GM23338 (cell line): ENCODE results near the gene HOTAIR. TPM values are rescaled to one million over a fixed set of nuclear protein-coding genes. Genes with fewer than 3 reads are reported as not detected.

Experiments used
- ATAC-seq: fragments of 200-7000 bp; cut with Tn5 transposase; 3 replicates; pipeline ENCODE4 v1.9.1; 2020
- DNase-seq: peaks from one replicate; pipeline ENCODE4 v3.0.0-alpha.2; 2015; ENCODE audit warnings: low spot score
- H2AFZ ChIP-seq: fragments of 200-600 bp; sonication (generic); 2 replicates; pipeline ENCODE4 v1.8.0; 2016; ENCODE audit warnings: antibody characterized with exemption, mild to moderate bottlenecking, moderate library complexity
- H3F3A ChIP-seq: fragments of 200-600 bp; sonication (generic); replicated peaks from 2 replicates; pipeline ENCODE4 v1.8.0; 2017; ENCODE audit warnings: antibody characterized with exemption, mixed run types, low read depth
- H3K27ac ChIP-seq: fragments of 200-600 bp; sonication (generic); 2 replicates; pipeline ENCODE4 v1.6.1; 2016; ENCODE audit warnings: low read depth
- H3K27me3 ChIP-seq: fragments of 200-600 bp; sonication (generic); 2 replicates; pipeline ENCODE4 v1.8.0; 2016; ENCODE audit warnings: mild to moderate bottlenecking, mixed run types, moderate library complexity; ENCODE audit not compliant: insufficient read depth
- H3K36me3 ChIP-seq: fragments of 200-600 bp; sonication (generic); 2 replicates; pipeline ENCODE4 v1.8.0; 2016; ENCODE audit warnings: mild to moderate bottlenecking; ENCODE audit not compliant: insufficient read depth
- H3K4me1 ChIP-seq: fragments of 200-600 bp; sonication (generic); 2 replicates; pipeline ENCODE4 v1.8.0; 2016; ENCODE audit warnings: mild to moderate bottlenecking, moderate library complexity; ENCODE audit not compliant: insufficient read depth
- H3K4me2 ChIP-seq: fragments of 200-600 bp; sonication (generic); 2 replicates; pipeline ENCODE4 v1.7.1; 2017; ENCODE audit warnings: mixed run types
- H3K4me3 ChIP-seq: fragments of 200-600 bp; sonication (generic); 2 replicates; pipeline ENCODE4 v1.6.1; 2016; ENCODE audit warnings: mixed run types
- H3K79me2 ChIP-seq: fragments of 200-600 bp; sonication (generic); replicated peaks from 2 replicates; pipeline ENCODE4 v1.8.0; 2017; ENCODE audit warnings: mild to moderate bottlenecking; ENCODE audit not compliant: insufficient read depth
- H3K9me2 ChIP-seq: fragments of 200-600 bp; sonication (generic); 2 replicates; pipeline ENCODE4 v1.8.0; 2017; ENCODE audit not compliant: insufficient read depth
- H4K20me1 ChIP-seq: fragments of 200-600 bp; sonication (generic); replicated peaks from 2 replicates; pipeline ENCODE4 v1.8.0; 2017; ENCODE audit warnings: mild to moderate bottlenecking; ENCODE audit not compliant: insufficient read depth
- H3K27ac Mint-ChIP-seq: 2 replicates; pipeline ENCODE4 v1.8.0; 2020; ENCODE audit warnings: inconsistent platforms, mild to moderate bottlenecking, moderate library complexity, mixed read lengths
- H3K27me3 Mint-ChIP-seq: 3 replicates; pipeline ENCODE4 v1.8.0; 2022; ENCODE audit warnings: low read depth, mild to moderate bottlenecking, moderate library complexity, mixed read lengths, inconsistent platforms; ENCODE audit not compliant: insufficient read depth, poor library complexity
- H3K36me3 Mint-ChIP-seq: 3 replicates; pipeline ENCODE4 v1.8.0; 2021; ENCODE audit warnings: low read depth, mild to moderate bottlenecking, inconsistent platforms, moderate library complexity, mixed read lengths
- H3K4me1 Mint-ChIP-seq: 3 replicates; pipeline ENCODE4 v1.8.0; 2020; ENCODE audit warnings: mild to moderate bottlenecking, inconsistent platforms, mixed read lengths
- H3K4me3 Mint-ChIP-seq: 3 replicates; pipeline ENCODE4 v1.8.0; 2021; ENCODE audit warnings: moderate library complexity, mild to moderate bottlenecking, inconsistent platforms, mixed read lengths
- H3K9me3 Mint-ChIP-seq: 3 replicates; pipeline ENCODE4 v1.8.0; 2020; ENCODE audit warnings: moderate library complexity, mild to moderate bottlenecking, inconsistent platforms, mixed read lengths
- CREB1 ChIP-seq: fragments of 250-450 bp; sonication (Bioruptor Pico); IDR thresholded peaks from 2 replicates; pipeline ENCODE4 v1.5.0; 2020; ENCODE audit warnings: low read depth, mild to moderate bottlenecking, moderate library complexity
- ETS1 ChIP-seq: IDR thresholded peaks from 2 replicates; pipeline ENCODE4 v1.6.1; 2016; ENCODE audit warnings: antibody characterized with exemption
- EZH2 ChIP-seq: fragments of 200-600 bp; sonication (generic); IDR thresholded peaks from one replicate; pipeline ENCODE4 v1.8.0; 2017; ENCODE audit warnings: antibody characterized with exemption, mild to moderate bottlenecking, low read depth; ENCODE audit not compliant: unreplicated experiment
- polyA plus RNA-seq: library from polyadenylated mRNA; unstranded; fragments of >200 nt; fragmentation: Nextera tagmentation; extraction: Ambion mirVana; gene quantifications from 2 replicates; pipeline ENCODE4 v1.2.1, GENCODE V29; 2016
- total RNA-seq: library from RNA; depleted of rRNA; stranded (reverse); fragments of >200 nt; shearing (Covaris generic); gene quantifications from 2 replicates; pipeline ENCODE4 v1.2.3, GENCODE V29; 2014
- TF ChIP-seq, protein P1 (sequence below): IDR thresholded peaks from one replicate; pipeline ENCODE4 v1.6.1; 2018; ENCODE audit warnings: antibody characterized with exemption; ENCODE audit not compliant: unreplicated experiment

HOTAIR gene
- total and polyA plus RNA-seq, 2 experiments from 2014 or later, result not detected

DNA sequence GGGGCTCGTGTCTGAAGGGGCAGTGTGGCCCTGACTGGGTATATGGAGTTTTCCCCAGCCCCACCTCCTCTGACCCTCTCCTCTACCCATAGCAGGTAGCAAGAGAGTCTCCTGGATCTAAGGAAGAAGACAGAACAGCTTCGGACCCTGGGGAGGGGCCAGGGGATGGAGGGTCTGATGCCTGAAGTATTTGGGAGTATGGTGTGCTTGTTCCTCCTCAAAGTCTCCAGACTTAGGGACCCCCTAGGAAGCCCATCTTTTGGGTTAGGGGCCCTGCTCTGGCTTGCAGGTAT, 33.5 kb upstream of the HOTAIR start:
- TF ChIP-seq EZH2, result peak; percentile 93
- TF ChIP-seq, protein P1, sequence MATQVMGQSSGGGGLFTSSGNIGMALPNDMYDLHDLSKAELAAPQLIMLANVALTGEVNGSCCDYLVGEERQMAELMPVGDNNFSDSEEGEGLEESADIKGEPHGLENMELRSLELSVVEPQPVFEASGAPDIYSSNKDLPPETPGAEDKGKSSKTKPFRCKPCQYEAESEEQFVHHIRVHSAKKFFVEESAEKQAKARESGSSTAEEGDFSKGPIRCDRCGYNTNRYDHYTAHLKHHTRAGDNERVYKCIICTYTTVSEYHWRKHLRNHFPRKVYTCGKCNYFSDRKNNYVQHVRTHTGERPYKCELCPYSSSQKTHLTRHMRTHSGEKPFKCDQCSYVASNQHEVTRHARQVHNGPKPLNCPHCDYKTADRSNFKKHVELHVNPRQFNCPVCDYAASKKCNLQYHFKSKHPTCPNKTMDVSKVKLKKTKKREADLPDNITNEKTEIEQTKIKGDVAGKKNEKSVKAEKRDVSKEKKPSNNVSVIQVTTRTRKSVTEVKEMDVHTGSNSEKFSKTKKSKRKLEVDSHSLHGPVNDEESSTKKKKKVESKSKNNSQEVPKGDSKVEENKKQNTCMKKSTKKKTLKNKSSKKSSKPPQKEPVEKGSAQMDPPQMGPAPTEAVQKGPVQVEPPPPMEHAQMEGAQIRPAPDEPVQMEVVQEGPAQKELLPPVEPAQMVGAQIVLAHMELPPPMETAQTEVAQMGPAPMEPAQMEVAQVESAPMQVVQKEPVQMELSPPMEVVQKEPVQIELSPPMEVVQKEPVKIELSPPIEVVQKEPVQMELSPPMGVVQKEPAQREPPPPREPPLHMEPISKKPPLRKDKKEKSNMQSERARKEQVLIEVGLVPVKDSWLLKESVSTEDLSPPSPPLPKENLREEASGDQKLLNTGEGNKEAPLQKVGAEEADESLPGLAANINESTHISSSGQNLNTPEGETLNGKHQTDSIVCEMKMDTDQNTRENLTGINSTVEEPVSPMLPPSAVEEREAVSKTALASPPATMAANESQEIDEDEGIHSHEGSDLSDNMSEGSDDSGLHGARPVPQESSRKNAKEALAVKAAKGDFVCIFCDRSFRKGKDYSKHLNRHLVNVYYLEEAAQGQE, result no peak
- no peak for TF ChIP-seq CREB1 (CRISPR knock-in tag)
- Histone ChIP-seq H2AFZ (no peak overlapping the region), H4K20me1 (peaks cover 24% of the 10 kb centered on the region), H3K9me2 (no peaks in the 10 kb centered on the region), H3K4me1 (peaks cover 31% of the 10 kb centered on the region), H3K36me3 (no peaks in the 10 kb centered on the region), H3F3A (peaks cover 25% of the 10 kb centered on the region), H3K4me2 (no peak overlapping the region), H3K27me3 (peaks cover 100% of the 10 kb centered on the region), H3K4me3 (no peak overlapping the region), H3K27ac (no peak overlapping the region), H3K79me2 (no peaks in the 10 kb centered on the region)
- H3K36me3 Mint-ChIP-seq, result no peaks in the 10 kb centered on the region
- ATAC-seq (no peak), DNase-seq (no peak)
- H3K4me3 Mint-ChIP-seq, result no peak overlapping the region
- H3K27me3 Mint-ChIP-seq, result peaks cover 99% of the 10 kb centered on the region
- H3K4me1 Mint-ChIP-seq, result peaks cover 27% of the 10 kb centered on the region
- no peaks in the 10 kb centered on the region; the same call in 1 of the 3 replicates for H3K9me3 Mint-ChIP-seq
- no peak overlapping the region for H3K27ac Mint-ChIP-seq

- Mint-ChIP-seq H3K27me3 (peaks cover 99% of the 10 kb centered on the region), H3K36me3 (no peaks in the 10 kb centered on the region), H3K4me3 (no peak overlapping the region), H3K4me1 (peaks cover 27% of the 10 kb centered on the region), H3K9me3 (no peaks in the 10 kb centered on the region; the same call in 1 of the 3 replicates), H3K27ac (no peak overlapping the region)
- Histone ChIP-seq H3K79me2 (no peaks in the 10 kb centered on the region), H3K4me2 (no peak overlapping the region), H3K27ac (no peak overlapping the region), H3K36me3 (no peaks in the 10 kb centered on the region), H3K9me2 (no peaks in the 10 kb centered on the region), H3K4me3 (no peak overlapping the region), H3F3A (peaks cover 25% of the 10 kb centered on the region), H4K20me1 (peaks cover 24% of the 10 kb centered on the region), H3K4me1 (peaks cover 30% of the 10 kb centered on the region), H2AFZ (no peak overlapping the region), H3K27me3 (peaks cover 100% of the 10 kb centered on the region)
- no peak for ATAC-seq
- TF ChIP-seq ETS1, result no peak
- peak; percentile 25 for TF ChIP-seq EZH2
- no peak for DNase-seq
Measured at GRCh38 chr12:54007538-54008259, 32.9 kb upstream of the HOTAIR start.
